Mammary epithelial cell (primary cell): Measurements from ENCODE around the gene DGKD.

ENCODE experiments used
- CTCF ChIP-seq, 2 donors: IDR thresholded peaks in 1 of 2; conservative IDR thresholded peaks in 1 of 2; 2 replicates each; pipeline ENCODE4 v1.5.1; 2011 to 2012; ENCODE audit warnings: inconsistent platforms in 2 of 2, low read length in 2 of 2, mild to moderate bottlenecking in 2 of 2, control low read depth in 1 of 2, low read depth in 1 of 2; ENCODE audit not compliant: insufficient read depth in 1 of 2; ENCODE audit errors: extremely low read depth in 1 of 2
- EZH2 ChIP-seq: IDR thresholded peaks from 2 replicates; pipeline ENCODE4 v1.6.1; 2012; ENCODE audit warnings: low read length, inconsistent platforms, borderline replicate concordance

- no peak for TF ChIP-seq CTCF (conservative IDR thresholded peaks at IDR 0.05 in 1 of 2, IDR thresholded peaks at IDR 0.05 in 1 of 2; ENCODE audit: extremely low read depth in 1 of 2, insufficient read depth in 1 of 2, low read depth in 1 of 2, low read length in 2 of 2)
- TF ChIP-seq EZH2, result no peak
These were observed 165.7 kb downstream of the DGKD start for GRCh38 chr2:233519787-233520611.
